Measurements from ENCODE around the gene BTBD8.

DNA sequence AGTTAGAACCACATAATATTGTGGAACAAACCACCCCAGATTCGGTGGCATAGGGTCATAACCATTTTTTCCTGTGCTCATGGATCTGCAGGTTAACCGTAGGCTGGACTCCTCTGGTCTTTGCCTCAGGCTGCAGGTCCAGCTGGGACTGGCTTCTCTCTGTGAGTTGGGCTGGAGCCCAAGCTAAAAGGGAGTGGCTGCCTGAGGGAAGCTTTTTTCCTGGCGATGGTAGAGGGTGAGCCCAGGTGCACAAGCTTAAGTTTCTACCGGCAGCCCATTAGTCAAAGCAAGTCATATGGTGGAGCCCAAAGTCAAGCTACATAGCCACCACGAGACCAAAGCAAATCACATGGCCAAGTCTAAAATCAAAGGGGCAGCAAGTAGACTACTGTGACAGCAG lies 36.5 kb upstream of the BTBD8 start:
- TF ChIP-seq, protein P1, sequence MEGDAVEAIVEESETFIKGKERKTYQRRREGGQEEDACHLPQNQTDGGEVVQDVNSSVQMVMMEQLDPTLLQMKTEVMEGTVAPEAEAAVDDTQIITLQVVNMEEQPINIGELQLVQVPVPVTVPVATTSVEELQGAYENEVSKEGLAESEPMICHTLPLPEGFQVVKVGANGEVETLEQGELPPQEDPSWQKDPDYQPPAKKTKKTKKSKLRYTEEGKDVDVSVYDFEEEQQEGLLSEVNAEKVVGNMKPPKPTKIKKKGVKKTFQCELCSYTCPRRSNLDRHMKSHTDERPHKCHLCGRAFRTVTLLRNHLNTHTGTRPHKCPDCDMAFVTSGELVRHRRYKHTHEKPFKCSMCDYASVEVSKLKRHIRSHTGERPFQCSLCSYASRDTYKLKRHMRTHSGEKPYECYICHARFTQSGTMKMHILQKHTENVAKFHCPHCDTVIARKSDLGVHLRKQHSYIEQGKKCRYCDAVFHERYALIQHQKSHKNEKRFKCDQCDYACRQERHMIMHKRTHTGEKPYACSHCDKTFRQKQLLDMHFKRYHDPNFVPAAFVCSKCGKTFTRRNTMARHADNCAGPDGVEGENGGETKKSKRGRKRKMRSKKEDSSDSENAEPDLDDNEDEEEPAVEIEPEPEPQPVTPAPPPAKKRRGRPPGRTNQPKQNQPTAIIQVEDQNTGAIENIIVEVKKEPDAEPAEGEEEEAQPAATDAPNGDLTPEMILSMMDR (IDR thresholded peaks at IDR 0.05 in 8 of 11, conservative IDR thresholded peaks at IDR 0.05 in 3 of 11), result no peak
- no peak for TF ChIP-seq POLR2A (IDR thresholded peaks at IDR 0.05)

All from spleen (tissue), 7 donors.